ENCODE data around the gene DLL1. TPM values are rescaled to one million over a fixed set of nuclear protein-coding genes. Genes with fewer than 3 reads are reported as not detected.

Gene DLL1
- total RNA-seq, 1 donor from 2014 or later, result 11.7 TPM

- no peaks in the 10 kb centered on the region for H3K36me3 Mint-ChIP-seq
- TF ChIP-seq CTCF (conservative IDR thresholded peaks at IDR 0.05), result no peak
- no peak for DNase-seq (ENCODE audit: extremely low spot score, unreplicated experiment)
- H3K27me3 Mint-ChIP-seq, result peaks cover 6% of the 10 kb centered on the region
- peak overlapping the region; percentile 89 for H3K27ac Mint-ChIP-seq
- no peaks in the 10 kb centered on the region for H3K9me3 Mint-ChIP-seq
- H3K4me1 Mint-ChIP-seq (ENCODE audit: unreplicated experiment), result peaks cover 34% of the 10 kb centered on the region
- H3K4me3 Mint-ChIP-seq, result peak overlapping the region; percentile 47
These were observed 20.9 kb downstream of the DLL1 start for GRCh38 chr6:170269846-170270541.

DNA sequence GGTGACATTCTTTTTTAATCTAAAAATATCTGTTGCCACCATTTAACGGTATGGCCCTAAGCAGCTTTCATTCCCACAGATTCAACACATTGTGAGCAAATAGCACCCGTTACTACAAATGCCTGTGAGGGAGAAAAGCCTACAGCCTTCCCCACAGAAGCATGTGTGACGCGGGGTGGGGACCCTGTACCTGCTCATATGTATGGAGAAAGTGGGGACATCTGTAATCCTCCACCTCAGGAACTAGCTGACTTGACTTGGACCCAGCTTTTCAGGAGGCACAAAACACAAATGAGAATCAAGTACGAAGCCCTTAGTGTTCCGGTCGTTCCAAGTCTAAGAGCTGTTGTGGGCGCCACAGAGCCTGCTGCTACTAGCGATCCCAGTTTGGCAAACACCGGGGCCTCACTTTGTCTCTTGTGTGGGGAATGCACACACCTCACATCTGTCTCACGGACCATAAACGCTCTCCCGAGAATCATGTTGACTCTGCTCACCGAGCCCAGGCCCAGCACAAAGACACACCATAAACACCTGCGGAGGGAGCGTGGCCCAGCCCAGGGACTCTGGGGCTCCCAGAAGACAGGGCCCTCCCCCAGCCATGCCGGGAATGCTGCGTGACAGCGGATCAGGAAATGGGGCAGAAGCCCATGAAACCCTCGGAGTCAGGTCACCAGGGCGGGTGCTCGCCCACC, 21.6 kb downstream of the DLL1 start:
- Mint-ChIP-seq H3K36me3 (no peaks in the 10 kb centered on the region), H3K9me3 (no peaks in the 10 kb centered on the region), H3K4me3 (peak overlapping the region; percentile 47), H3K27me3 (peaks cover 9% of the 10 kb centered on the region), H3K4me1 (ENCODE audit: unreplicated experiment) (peaks cover 34% of the 10 kb centered on the region), H3K27ac (peak overlapping the region; percentile 89)
- TF ChIP-seq CTCF (conservative IDR thresholded peaks at IDR 0.05), result no peak
- no peak for DNase-seq (ENCODE audit: extremely low spot score, unreplicated experiment)

DNA sequence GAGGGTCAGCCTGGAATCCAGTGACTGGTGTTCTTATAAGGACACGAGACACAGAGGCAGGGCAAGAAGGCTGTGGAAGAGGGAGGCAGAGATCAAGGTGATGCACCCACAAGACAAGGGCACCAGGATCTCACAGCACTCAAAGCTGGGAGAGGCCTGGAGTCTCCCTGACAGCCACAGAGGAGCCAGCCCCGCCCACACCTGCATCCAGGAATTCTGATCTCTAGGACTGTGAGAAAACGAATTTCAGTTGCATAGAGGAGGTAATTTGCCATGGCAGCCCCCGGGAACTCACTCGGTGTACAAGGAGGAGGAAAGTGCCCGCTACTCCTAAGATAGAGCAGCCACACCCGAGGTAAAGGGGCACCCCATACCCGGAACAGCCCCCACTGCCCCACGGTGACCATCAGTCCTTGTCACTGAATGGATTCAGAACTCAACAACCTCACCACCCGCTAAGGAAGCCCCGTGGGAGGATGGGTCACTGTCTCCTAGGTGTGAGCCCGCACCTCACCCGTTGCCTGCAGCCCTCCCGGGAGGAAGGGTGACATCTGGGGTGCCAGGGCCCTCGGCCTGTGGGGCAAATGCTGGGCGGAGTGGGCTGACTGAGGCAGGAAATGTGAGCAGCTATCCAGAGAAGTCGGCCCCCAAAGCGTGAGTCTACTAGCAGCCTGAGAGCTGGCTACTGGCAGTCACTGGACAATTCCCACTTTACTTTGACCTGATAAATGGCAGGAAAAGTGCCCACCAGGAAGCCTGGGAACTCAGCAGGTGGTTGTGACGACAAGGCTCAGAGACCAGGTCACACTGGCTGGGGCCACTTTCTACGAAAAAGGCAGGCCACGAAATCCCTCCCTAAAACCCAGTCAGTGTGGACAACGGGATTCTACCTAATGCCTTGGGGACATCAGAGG, 22.4 kb downstream of the DLL1 start:
- Mint-ChIP-seq H3K4me3 (no peak overlapping the region), H3K27ac (no peak overlapping the region), H3K27me3 (peaks cover 3% of the 10 kb centered on the region), H3K4me1 (ENCODE audit: unreplicated experiment) (peaks cover 31% of the 10 kb centered on the region), H3K9me3 (no peaks in the 10 kb centered on the region), H3K36me3 (no peaks in the 10 kb centered on the region)
- TF ChIP-seq CTCF (conservative IDR thresholded peaks at IDR 0.05), result no peak
- no peak for DNase-seq (ENCODE audit: extremely low spot score, unreplicated experiment)

DNA sequence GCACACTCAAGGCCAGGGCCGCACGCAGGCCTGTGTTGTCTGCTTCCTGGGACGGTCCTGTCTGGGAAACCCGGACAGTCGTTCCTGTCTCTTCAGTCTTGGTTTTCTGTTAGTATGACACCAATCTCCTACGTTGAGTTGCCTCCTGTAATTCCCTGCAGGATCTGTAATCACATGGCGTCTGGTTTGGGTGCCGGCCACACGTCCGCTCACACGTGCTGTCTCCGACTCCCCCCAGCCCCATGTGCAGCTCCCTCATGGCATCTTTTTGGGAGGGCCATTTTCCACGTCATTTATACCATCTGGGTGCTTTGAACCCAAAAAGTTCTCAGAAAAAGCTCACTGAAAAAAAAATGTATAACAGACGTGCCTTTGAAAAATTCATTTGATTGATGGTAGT, 23.2 kb downstream of the DLL1 start:
- H3K27ac Mint-ChIP-seq, result no peak overlapping the region
- no peak for DNase-seq (ENCODE audit: extremely low spot score, unreplicated experiment)
- no peak for TF ChIP-seq CTCF (conservative IDR thresholded peaks at IDR 0.05)
- H3K4me1 Mint-ChIP-seq (ENCODE audit: unreplicated experiment), result peaks cover 34% of the 10 kb centered on the region
- H3K4me3 Mint-ChIP-seq, result no peak overlapping the region
- no peaks in the 10 kb centered on the region for H3K9me3 Mint-ChIP-seq
- peaks cover 6% of the 10 kb centered on the region for H3K27me3 Mint-ChIP-seq
- H3K36me3 Mint-ChIP-seq, result no peaks in the 10 kb centered on the region

DNA sequence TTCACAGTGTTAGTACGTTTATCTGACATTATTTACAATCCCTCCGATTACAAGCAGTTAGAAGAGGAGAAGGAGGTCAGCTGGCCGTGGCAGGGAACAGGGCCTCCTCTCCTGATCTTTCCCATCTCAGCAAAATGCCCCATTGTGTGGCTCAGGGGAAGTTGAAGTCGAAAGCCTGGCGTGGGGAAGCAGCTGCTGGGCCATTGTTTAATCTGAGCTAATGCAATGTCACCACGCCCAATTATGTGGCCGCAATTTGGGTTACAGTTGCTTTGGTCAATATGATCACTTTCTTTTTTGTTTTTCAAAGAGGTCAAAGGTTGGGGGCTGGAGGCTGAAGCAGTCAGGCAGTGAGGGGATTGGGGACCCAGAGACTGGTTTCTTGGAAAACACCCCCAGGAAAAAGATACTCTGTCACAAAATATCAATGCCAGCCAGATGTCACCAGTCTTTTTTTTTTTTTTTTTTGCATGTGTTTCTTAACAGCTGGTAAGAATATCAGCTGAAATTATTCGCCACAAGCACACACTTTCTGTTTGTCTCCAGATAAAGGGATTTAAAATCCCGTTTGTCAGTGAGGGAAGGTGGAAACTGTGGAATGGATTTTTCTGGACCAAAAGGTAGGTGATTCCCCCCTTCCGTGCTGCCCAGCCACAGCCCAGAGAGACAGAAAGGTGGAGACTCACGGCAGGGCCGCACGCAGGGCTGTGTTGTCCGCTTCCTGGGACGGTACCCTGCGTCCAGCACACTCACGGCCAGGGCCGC, 24.6 kb downstream of the DLL1 start:
- Mint-ChIP-seq H3K27me3 (peaks cover 6% of the 10 kb centered on the region), H3K36me3 (no peaks in the 10 kb centered on the region), H3K9me3 (no peaks in the 10 kb centered on the region), H3K4me1 (ENCODE audit: unreplicated experiment) (peaks cover 34% of the 10 kb centered on the region), H3K27ac (peak overlapping the region; percentile 78), H3K4me3 (peak overlapping the region; percentile 55)
- TF ChIP-seq CTCF (conservative IDR thresholded peaks at IDR 0.05), result no peak
- DNase-seq (ENCODE audit: extremely low spot score, unreplicated experiment), result no peak
